GM19193 (cell line): Measurements from ENCODE around the gene HIRA.

Experiments
- POLR2A ChIP-seq: IDR thresholded peaks from 4 replicates; pipeline ENCODE4 v1.6.1; 2011; ENCODE audit not compliant: insufficient read depth, insufficient read length; ENCODE audit errors: extremely low read depth

Gene HIRA

DNA sequence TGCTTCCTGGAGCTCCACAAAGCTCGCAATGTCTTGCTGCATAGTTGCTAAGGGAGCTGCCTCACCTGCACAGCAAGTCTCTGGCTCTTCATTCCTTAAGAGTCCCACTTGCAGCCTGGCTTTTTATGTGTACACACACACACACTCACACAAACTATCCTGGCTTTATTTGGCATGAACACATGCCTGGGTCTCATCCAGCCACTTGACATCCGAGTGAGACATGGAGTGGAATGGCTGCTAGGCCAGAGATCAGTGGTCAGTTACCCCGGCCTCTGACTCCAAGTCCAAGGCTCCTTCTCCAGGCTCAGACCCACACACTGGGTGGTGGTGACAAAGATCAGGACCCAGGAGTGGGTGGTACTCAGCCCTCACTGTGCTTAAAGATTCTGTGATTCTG lies 102.1 kb downstream of the HIRA start:
- TF ChIP-seq POLR2A: no peak

DNA sequence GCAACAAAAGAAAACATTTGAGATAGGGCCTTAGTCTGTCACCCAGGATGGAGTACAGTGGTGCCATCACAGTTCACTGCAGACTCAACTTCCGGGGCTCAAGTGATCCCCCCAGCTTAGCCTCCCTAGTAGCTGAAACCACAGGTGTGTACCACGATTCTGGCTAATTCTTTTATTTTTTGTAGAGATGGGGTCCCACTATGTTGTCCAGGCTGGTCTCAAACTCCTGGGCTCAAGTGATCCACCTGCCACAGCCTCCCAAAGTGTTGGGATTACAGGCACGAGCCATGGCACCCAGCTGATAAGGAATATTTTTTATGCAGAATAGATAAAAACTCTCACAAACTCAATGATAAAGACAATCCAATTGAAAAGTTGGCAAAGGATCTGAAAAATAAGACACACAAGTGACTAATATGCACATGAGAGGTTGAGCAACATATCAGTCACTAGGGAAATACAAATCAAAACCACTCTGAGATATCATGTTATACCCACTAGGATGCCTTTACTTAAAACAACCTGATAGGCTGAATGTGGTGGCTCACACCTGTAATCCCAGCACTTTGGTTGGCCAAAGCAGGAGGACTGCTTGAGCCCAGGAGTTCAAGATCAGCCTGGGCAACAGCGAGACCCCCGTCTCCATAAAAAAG lies 106.1 kb downstream of the HIRA start:
- TF ChIP-seq POLR2A: no peak

DNA sequence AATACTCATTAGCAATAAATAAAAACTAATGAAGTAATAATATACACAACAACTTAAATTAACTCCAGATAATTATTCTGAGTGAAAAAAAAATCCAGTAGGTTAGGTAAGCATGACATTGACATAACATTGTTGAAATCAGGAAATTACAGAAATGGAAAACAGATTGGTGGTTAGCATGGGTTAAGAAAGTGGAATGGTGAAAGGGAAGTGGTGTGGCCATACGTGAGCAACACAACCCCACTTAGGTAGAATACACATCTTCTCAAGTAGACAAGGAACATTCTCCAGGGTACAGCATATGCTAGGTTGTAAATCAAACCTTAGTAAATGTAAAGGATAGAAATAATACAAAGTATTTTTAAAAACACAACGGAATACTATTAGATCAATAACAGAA lies 109.8 kb downstream of the HIRA start:
- TF ChIP-seq POLR2A: no peak

DNA sequence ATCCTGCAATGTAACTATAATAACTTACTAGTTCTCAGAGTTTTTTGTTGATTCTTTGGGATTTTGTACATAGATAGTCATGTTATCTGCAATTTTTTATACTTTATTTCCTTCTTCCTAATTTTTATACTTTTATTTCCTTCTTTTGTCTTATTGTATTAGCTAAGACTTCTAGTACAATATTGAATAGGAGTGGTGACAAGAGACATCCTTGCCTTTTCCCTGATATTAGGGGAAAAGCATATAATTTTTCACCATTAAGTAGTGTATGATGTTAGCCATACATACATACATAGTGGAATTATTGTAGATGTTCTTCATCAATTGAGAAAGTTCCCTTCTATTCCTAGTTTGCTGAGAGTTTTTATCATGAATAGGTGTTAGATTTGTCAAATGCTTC lies 112.3 kb downstream of the HIRA start:
- no peak for TF ChIP-seq POLR2A

DNA sequence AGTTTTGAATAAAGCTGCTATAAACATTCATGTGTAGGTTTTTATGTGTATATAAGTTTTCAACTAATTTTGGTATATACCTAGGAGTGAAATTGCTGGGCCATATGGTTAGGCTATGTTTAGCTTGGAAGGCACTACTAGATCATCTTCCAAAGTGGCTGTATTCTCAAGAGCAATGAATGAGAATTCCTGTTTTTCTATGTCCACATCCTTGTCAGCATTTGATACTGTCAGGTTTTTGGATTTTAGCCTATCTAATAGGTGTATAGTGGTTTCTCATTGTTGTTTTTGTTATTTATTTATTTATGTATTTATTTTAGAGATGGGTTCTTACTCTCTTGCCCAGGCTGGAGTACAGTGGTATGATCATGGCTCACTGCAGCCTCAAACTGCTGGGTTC lies 113.7 kb downstream of the HIRA start:
- TF ChIP-seq POLR2A: no peak

DNA sequence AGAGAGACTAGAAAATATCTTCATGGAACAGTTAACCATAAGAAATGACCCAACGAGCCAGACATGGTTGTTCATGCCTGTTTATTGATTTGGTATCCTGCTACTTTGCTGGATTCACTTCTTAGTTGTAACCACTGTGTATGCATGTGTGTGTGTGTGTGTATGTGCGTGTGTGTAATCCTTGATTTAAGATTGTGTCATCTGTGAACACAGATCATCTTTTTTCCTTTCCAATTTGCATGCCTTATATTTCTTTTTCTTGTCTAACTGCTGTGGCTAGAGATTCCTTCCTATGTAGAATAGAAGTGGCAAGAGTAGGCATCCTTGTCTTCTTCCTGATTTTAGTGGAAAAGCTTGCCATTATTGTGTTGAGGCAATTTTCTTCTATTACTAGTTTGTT lies 123.7 kb downstream of the HIRA start:
- no peak for TF ChIP-seq POLR2A

DNA sequence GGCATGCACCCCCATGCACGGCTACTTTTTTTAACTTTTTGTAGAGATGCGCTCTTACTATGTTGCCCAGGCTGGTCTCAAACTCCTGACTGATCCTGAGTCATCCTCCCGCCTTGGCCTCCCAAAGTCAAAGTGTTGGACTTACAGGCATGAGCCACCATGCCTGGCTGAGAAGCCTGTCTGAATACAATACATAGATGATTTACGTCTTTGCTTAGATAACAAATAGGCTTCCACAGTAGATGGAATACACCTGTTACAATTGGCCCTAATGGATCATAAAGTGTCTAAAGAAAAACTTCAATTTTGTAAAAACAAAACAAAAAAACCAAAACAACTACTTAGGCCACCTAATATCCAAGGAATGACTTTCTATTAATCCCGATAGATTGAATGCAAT lies 127.0 kb downstream of the HIRA start:
- TF ChIP-seq POLR2A: no peak

DNA sequence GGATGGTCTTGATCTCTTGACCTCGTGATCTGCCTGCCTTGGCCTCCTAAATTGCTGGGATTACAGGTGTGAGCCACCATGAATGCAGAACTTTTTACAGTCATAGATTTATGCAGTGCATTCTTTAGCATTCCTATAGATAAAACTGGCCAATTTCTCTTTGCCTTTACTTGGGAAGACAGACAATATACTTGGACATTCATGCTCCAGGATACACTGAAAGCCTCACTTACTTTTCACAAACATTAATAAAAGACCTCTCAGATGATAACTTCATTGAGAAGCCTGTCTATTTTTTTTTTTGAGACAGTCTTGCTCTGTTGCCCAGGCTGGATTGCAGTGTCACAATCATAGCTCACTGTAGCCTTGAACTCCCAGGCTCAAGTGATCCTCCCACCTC lies 127.7 kb downstream of the HIRA start:
- no peak for TF ChIP-seq POLR2A

DNA sequence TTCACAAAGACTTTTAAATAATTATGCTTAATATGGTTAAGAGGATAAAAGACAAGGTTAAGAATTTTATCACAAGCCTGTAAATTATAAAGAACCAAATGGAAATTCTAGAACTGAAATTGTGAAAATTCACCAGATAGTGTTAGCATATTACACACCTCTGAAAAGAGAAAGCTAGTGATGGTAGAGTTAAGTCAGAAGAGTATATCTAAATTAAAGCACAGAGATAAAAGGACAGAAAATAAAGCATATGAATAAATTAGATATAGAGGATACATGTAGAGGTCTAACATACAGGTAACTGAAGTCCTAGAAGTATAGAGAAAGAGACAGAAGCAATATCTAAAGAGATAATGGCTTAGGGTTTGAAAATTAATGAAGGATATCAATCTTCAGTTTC lies 135.8 kb downstream of the HIRA start:
- no peak for TF ChIP-seq POLR2A

DNA sequence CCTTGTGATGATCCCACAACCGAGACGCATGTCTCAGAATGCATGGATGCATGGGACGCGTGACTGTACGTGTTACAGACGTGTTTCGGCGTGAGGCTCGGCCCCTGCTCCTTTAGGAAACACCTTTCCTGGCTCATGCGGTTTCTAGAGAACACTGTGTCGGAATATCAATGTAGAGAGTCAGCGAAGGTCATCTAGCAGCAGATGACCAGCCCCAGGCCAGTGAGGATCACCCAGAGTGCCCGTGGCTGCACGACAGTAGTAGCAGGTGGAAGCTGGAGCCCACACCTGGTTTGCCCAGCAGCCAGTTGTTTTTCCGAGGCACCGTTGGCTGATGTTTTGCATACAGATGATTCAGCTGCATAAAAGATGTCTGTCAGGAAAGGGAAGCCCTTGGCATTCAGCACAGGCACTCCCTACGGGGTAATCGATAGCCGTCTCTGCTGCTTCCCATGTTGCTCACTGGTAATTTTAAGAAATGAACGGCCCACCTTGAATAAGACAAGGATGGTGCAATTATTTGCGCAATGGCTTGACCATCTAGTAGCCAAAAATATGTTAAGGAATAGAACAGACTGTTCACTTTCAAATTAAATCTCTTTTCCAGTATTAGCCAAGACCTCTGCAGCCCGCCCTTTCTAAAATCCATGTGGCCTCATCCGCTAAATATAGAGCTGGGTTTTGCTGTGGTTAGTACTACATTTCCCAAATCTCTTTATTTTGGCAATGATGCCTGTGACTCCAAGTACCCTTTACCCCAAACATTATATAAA lies 138.9 kb downstream of the HIRA start:
- no peak for TF ChIP-seq POLR2A

DNA sequence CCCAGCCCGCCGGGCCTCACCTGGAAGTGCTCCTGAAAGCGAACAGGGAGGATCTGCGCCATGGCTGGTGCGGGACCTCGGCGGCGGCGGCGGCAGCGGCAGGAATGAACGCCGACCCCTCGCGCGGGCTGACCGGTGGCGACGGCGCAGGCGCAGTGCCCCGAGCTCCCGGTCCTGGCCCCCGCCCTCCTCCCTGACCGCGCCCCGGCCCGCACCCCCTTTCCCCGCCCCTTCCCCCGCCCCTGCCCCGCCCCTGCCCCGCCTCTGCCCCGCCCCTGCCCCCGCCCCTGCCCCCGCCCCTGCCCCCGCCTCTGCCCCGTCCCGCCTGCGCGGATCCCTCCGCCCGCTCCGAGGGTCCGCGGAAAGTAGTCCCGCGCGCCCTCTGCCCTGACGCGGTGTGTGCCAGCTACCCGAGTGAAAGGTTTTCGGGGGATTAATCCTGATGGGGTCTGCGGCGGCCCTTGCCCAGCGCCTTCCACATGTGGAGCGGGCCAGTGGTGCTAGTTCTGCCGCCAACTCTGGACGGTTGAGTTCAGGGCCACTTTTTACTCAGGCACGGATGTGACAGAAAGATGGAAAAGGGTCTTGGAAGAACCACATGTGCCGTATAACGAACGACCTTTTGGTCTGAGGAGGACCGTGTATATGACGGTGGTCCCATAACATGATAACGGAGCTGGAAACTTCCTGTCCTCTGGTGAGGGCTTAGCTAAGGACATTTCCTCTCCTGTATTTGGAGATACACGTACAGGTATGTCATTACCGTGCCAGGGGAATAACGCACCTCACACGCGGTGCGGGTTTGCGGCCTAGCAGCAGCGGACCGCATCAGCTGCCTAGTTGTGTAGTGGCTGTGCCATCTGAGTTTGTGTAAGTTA lies 139.7 kb downstream of the HIRA start, which contains the start of gene CLTCL1:
Gene CLTCL1 (minus strand): TSS at position 140 of the 878 bp plus-strand sequence. CDS start 78 bp downstream, at position 62.
- TF ChIP-seq POLR2A: peak; percentile 28

DNA sequence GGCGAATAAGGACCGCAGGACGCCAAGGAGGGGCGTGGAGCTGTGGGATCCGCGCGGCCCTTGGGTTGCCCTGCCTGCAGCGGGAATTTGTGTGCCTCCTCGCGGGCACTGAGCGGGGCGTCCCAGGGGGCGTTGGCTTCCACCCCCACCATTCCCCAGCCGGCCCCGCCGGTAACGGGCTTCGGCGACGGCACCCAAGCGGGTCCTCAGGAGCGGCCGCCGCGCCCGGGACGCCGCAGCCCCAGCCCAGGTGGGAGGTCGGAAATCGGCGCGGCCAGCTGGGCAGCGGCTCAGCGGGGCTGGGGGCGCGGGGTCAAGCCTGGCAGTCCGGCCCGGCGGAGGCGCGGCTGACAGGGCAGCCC lies 140.3 kb downstream of the HIRA start:
- no peak for TF ChIP-seq POLR2A

DNA sequence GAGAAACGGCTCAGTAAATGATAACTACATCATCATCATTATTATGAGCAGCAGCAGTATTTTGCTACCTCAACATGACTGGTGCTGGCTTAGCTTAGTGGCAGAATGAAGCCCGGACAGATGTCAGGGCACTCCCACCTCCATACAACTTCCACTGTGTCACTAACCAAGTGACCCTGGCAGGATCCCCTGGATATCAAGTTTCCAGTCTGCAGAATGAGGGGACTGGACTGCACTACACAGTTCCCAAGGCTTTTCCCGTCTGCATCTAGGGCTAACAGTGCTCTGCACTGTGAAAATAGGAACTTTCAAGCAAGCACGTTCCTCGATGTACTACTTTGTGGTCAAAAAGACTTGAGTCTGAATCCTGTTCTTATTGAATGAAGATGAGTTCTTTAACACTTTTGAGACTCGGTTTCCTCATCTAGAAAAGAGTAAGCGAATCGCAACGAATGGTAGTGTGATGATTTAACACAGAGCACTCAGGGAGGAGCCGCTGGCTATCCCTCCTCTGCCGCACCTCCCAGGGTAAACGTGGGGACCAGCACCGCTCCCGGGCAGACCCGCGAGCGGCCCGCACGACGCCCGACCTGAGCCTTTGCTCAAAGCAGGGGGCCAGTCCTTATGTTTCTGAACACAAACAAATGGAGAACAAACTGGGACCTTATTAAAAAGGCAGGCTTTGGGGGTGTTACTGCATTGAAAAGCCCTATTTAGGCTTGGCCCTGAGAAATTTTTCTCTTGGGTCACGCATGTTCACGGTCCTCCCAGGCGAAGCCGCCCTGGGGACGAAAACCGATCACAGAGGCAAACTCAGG lies 140.9 kb downstream of the HIRA start:
- TF ChIP-seq POLR2A: no peak

DNA sequence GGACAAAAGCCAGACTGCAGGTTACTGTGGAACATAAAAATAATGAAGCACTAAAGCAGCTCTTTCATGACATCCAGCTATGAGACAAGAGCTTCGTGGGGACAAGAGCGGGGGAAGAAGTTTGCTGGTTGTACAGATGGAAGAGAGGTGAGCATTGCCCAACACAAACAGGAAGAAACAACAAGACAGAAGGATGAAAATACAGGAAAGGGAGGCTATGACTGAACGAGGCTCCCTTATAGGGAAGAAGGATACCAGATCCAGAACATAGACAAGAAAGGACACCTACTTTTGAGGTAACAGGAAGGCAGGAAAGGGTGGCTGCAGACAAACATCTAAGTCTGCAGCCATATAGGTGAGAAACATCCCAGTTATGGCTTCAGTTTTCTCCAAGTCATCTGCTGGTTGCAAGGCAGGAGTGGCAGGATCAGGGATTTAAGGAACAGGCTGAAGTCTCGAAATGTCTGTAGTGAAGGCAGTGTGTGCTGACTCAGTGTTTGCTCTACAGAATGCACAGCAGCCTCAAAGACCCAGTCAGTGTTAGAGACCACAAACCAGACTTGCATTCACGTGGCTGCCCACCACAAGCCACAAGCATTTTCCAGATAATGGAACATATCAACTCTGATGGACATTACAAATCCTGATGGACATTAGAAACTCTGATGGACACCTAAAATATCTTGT lies 141.9 kb downstream of the HIRA start:
- no peak for TF ChIP-seq POLR2A

DNA sequence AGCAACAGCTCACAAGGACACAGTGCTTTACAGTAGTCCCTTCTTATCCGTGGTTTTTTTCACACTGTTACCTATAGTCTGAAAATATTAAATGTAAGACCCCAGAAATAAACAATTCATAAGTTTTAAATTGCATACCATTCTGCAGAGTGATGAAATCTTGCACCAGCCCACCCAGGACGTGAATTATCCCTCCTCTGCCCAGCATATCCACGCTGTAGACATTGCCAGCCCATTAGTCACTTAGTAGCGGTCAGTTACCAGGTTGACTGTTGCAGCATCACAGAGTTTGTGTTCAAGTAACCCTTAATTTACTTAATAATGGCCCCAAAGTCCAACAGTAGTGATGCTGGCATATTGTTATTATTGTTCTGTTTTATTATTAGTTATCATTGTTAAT lies 143.6 kb downstream of the HIRA start:
- no peak for TF ChIP-seq POLR2A
